H9 (cell line): Measurements from ENCODE around the gene DVL3. TPM values are rescaled to one million over a fixed set of nuclear protein-coding genes. Genes with fewer than 3 reads are reported as not detected.
A peak's percentile ranks its signal among the peaks of the same experiment; 100 is the strongest.

Experiments used
- DNase-seq: peaks from one replicate; pipeline ENCODE4 v3.0.0-alpha.2; 2017
- H2AFZ ChIP-seq: one replicate; pipeline ENCODE4 v1.6.1; 2013; ENCODE audit warnings: mild to moderate bottlenecking, low read length, control low read depth, moderate library complexity
- H2AK5ac ChIP-seq: 2 replicates; pipeline ENCODE4 v1.6.1; 2013; ENCODE audit warnings: low read length, control low read depth, mixed read lengths; ENCODE audit not compliant: insufficient read length
- H2BK120ac ChIP-seq: one replicate; pipeline ENCODE4 v1.6.1; 2013; ENCODE audit warnings: low read depth, mild to moderate bottlenecking, low read length, control low read depth, inconsistent platforms; ENCODE audit not compliant: poor library complexity, severe bottlenecking
- H2BK12ac ChIP-seq: 2 replicates; pipeline ENCODE4 v1.6.1; 2013; ENCODE audit warnings: low read length, control low read depth, mixed read lengths, low read depth; ENCODE audit not compliant: insufficient read length
- H2BK15ac ChIP-seq: 2 replicates; pipeline ENCODE4 v1.6.1; 2013; ENCODE audit warnings: low read depth, low read length, control low read depth
- H2BK20ac ChIP-seq: one replicate; pipeline ENCODE4 v1.6.1; 2013; ENCODE audit warnings: low read depth, mild to moderate bottlenecking, low read length, control low read depth, inconsistent platforms; ENCODE audit not compliant: poor library complexity, severe bottlenecking
- H2BK5ac ChIP-seq: 2 replicates; pipeline ENCODE4 v1.6.1; 2013; ENCODE audit warnings: low read length, control low read depth, mixed read lengths; ENCODE audit not compliant: insufficient read length
- H3K14ac ChIP-seq: 2 replicates; pipeline ENCODE4 v1.6.1; 2013; ENCODE audit warnings: low read length, control low read depth; ENCODE audit not compliant: insufficient read depth
- H3K18ac ChIP-seq: 2 replicates; pipeline ENCODE4 v1.6.1; 2013; ENCODE audit warnings: low read depth, mild to moderate bottlenecking, mixed read lengths, low read length, control low read depth; ENCODE audit not compliant: insufficient read length
- H3K23ac ChIP-seq: 2 replicates; pipeline ENCODE4 v1.6.1; 2013; ENCODE audit warnings: low read length, control low read depth, mixed read lengths, low read depth; ENCODE audit not compliant: insufficient read length
- H3K23me2 ChIP-seq: 2 replicates; pipeline ENCODE4 v1.6.1; 2013; ENCODE audit warnings: low read depth, mild to moderate bottlenecking, mixed read lengths, low read length, control low read depth; ENCODE audit not compliant: insufficient read length, poor library complexity, severe bottlenecking
- H3K27ac ChIP-seq: 2 replicates; pipeline ENCODE4 v1.5.1; 2013; ENCODE audit warnings: low read length, control low read depth, mixed read lengths, low read depth; ENCODE audit not compliant: insufficient read length
- H3K27me3 ChIP-seq: 2 replicates; pipeline ENCODE4 v1.6.1; 2013; ENCODE audit warnings: low read length, control low read depth, inconsistent platforms; ENCODE audit not compliant: insufficient read depth
- H3K4ac ChIP-seq: 2 replicates; pipeline ENCODE4 v1.6.1; 2013; ENCODE audit warnings: low read depth, mild to moderate bottlenecking, control low read depth, inconsistent platforms, low read length, moderate library complexity
- H3K4me1 ChIP-seq: 2 replicates; pipeline ENCODE4 v1.6.1; 2013; ENCODE audit warnings: low read length, control low read depth, inconsistent platforms; ENCODE audit not compliant: insufficient read depth
- H3K4me2 ChIP-seq: 2 replicates; pipeline ENCODE4 v1.6.1; 2013; ENCODE audit warnings: low read length, control low read depth, mixed read lengths; ENCODE audit not compliant: insufficient read length, insufficient read depth
- H3K56ac ChIP-seq: 2 replicates; pipeline ENCODE4 v1.6.1; 2013; ENCODE audit warnings: low read depth, mild to moderate bottlenecking, mixed read lengths, low read length, control low read depth; ENCODE audit not compliant: insufficient read length
- H3K79me1 ChIP-seq: 2 replicates; pipeline ENCODE4 v1.6.1; 2013; ENCODE audit warnings: low read depth, mild to moderate bottlenecking, moderate library complexity, low read length, control low read depth, inconsistent platforms; ENCODE audit not compliant: insufficient read depth, poor library complexity, severe bottlenecking
- H3K79me2 ChIP-seq: 2 replicates; pipeline ENCODE4 v1.6.1; 2013; ENCODE audit warnings: low read length, control low read depth, inconsistent platforms; ENCODE audit not compliant: insufficient read depth
- H3K9ac ChIP-seq: 2 replicates; pipeline ENCODE4 v1.6.1; 2013; ENCODE audit warnings: low read length, control low read depth, mixed read lengths; ENCODE audit not compliant: insufficient read length; ENCODE audit errors: extremely low read depth
- H3K9me3 ChIP-seq: one replicate; pipeline ENCODE4 v1.6.1; 2013; ENCODE audit warnings: low read depth, low read length, inconsistent platforms; ENCODE audit not compliant: control insufficient read depth
- H3T11ph ChIP-seq: one replicate; pipeline ENCODE4 v1.6.1; 2013; ENCODE audit warnings: mild to moderate bottlenecking, low read length, control low read depth, inconsistent platforms
- H4K20me1 ChIP-seq: one replicate; pipeline ENCODE4 v1.6.1; 2013; ENCODE audit not compliant: control insufficient read depth, insufficient read length, insufficient read depth
- H4K5ac ChIP-seq: 2 replicates; pipeline ENCODE4 v1.6.1; 2013; ENCODE audit warnings: low read depth, mild to moderate bottlenecking, mixed read lengths, low read length, control low read depth; ENCODE audit not compliant: insufficient read length
- H4K8ac ChIP-seq: replicated peaks from 2 replicates; pipeline ENCODE4 v1.6.1; 2013; ENCODE audit warnings: low read length, control low read depth, mixed read lengths, low read depth; ENCODE audit not compliant: insufficient read length
- H4K91ac ChIP-seq: 2 replicates; pipeline ENCODE4 v1.6.1; 2013; ENCODE audit warnings: low read depth, mild to moderate bottlenecking, moderate library complexity, mixed read lengths, low read length, control low read depth; ENCODE audit not compliant: insufficient read length
- H3K27ac Mint-ChIP-seq, 3 experiments: 2 replicates in 2 of 3; 3 replicates in 1 of 3; pipeline ENCODE4 v1.8.0; 2020 to 2021; ENCODE audit warnings: mixed read lengths in 3 of 3, mild to moderate bottlenecking in 1 of 3, moderate library complexity in 1 of 3
- H3K27me3 Mint-ChIP-seq: 2 replicates; pipeline ENCODE4 v1.8.0; 2021; ENCODE audit warnings: low read depth, mild to moderate bottlenecking, moderate library complexity, mixed read lengths
- H3K36me3 Mint-ChIP-seq, 3 experiments: 2 replicates in 2 of 3; 3 replicates in 1 of 3; pipeline ENCODE4 v1.8.0; 2020 to 2021; ENCODE audit warnings: low read depth in 3 of 3, mixed read lengths in 3 of 3; ENCODE audit not compliant: insufficient read depth in 1 of 3
- H3K4me1 Mint-ChIP-seq, 2 experiments: 2 replicates each; pipeline ENCODE4 v1.8.0; 2020; ENCODE audit warnings: mixed read lengths in 2 of 2
- H3K4me3 Mint-ChIP-seq, 2 experiments: 2 replicates in 1 of 2; 3 replicates in 1 of 2; pipeline ENCODE4 v1.8.0; 2020 to 2021; ENCODE audit warnings: mild to moderate bottlenecking in 2 of 2, mixed read lengths in 2 of 2, moderate library complexity in 1 of 2
- H3K9me3 Mint-ChIP-seq, 2 experiments: 2 replicates in 1 of 2; 3 replicates in 1 of 2; pipeline ENCODE4 v1.8.0; 2020; ENCODE audit warnings: mild to moderate bottlenecking in 2 of 2, mixed read lengths in 2 of 2, moderate library complexity in 1 of 2
- WGBS: extraction: QIAGEN DNeasy Blood & Tissue Kit; methylation state at CpG from one replicate; pipeline ENCODE4 v1.1.7; 2013; ENCODE audit warnings: missing lambda C conversion rate, low lambda C conversion rate, mixed read lengths; ENCODE audit not compliant: insufficient read length; ENCODE audit errors: extremely low coverage; 5-methylcytosine and 5-hydroxymethylcytosine counted together
- total RNA-seq: library from RNA; stranded (reverse); gene quantifications from 2 replicates; pipeline ENCODE4 v1.2.1, GENCODE V29; 2021
- TF ChIP-seq, protein P1 (sequence below): fragments of 200-600 bp; sonication (generic); conservative IDR thresholded peaks from 3 replicates; pipeline ENCODE4 v1.8.0; 2021; ENCODE audit warnings: antibody characterized with exemption, mild to moderate bottlenecking

The DVL3 gene
- total RNA-seq, 1 experiment from 2014 or later: 64.7 TPM

DNA sequence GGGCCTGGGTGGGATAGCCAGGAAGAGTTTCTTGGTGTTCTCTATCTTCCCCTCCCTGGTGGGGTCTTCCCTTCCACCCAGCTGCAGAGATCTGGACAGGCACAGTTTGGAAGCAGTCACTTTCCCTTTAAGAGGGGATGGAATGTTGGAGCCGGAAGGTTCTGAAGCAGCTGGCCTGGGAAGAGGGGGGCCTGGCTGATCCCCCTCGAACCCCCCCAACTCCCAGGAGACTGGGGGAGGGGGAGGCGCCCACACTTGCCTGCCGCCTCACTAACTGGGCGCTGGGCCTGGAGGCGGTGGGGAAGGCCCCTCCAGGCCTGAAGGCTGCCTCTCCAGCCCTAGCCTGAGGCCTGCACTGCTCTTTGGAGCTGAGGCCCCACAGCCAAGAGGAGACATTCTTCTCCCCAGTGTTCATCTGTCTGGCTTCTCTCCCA, 1.4 kb downstream of the DVL3 start:
- Histone ChIP-seq H3K56ac (no peak overlapping the region), H3K18ac (no peak overlapping the region), H4K91ac (no peak overlapping the region), H3K79me2 (peaks cover 23% of the 10 kb centered on the region; the same call in 1 of the 2 replicates), H4K5ac (no peak overlapping the region), H3K23ac (no peak overlapping the region), H2BK20ac (no peak overlapping the region), H3K23me2 (peaks cover 6% of the 10 kb centered on the region), H2BK12ac (no peak overlapping the region), H3T11ph (no peak overlapping the region), H2BK120ac (no peak overlapping the region), H3K4ac (no peak overlapping the region), H3K27me3 (no peaks in the 10 kb centered on the region), H3K27ac (no peak overlapping the region), H3K14ac (no peak overlapping the region), H4K8ac (no peak overlapping the region), H2BK5ac (no peak overlapping the region), H3K4me1 (no peaks in the 10 kb centered on the region; the same call in 1 of the 2 replicates), H3K79me1 (peaks cover 3% of the 10 kb centered on the region), H2AK5ac (no peak overlapping the region), H4K20me1 (no peaks in the 10 kb centered on the region), H3K4me2 (peak overlapping the region; percentile 75), H2AFZ (no peak overlapping the region), H3K9ac (peak overlapping the region; percentile 75), H3K9me3 (no peaks in the 10 kb centered on the region), H2BK15ac (no peak overlapping the region)
- TF ChIP-seq, protein P1, sequence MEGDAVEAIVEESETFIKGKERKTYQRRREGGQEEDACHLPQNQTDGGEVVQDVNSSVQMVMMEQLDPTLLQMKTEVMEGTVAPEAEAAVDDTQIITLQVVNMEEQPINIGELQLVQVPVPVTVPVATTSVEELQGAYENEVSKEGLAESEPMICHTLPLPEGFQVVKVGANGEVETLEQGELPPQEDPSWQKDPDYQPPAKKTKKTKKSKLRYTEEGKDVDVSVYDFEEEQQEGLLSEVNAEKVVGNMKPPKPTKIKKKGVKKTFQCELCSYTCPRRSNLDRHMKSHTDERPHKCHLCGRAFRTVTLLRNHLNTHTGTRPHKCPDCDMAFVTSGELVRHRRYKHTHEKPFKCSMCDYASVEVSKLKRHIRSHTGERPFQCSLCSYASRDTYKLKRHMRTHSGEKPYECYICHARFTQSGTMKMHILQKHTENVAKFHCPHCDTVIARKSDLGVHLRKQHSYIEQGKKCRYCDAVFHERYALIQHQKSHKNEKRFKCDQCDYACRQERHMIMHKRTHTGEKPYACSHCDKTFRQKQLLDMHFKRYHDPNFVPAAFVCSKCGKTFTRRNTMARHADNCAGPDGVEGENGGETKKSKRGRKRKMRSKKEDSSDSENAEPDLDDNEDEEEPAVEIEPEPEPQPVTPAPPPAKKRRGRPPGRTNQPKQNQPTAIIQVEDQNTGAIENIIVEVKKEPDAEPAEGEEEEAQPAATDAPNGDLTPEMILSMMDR: no peak
- no peaks in the 10 kb centered on the region for H3K27me3 Mint-ChIP-seq
- WGBS: no CpG with 5 or more reads among the region's 6 CpGs
- peak; percentile 41 for DNase-seq
- H3K36me3 Mint-ChIP-seq: peaks cover 4 to 12% (median 4%) of the 10 kb centered on the region in 3 experiments; a peak in 6 of 7 replicates
- H3K9me3 Mint-ChIP-seq: no peaks in the 10 kb centered on the region; a peak in 1 of 5 replicates
- peak overlapping the region; percentile 93 to 99 for H3K4me3 Mint-ChIP-seq
- H3K27ac Mint-ChIP-seq: peak overlapping the region; percentile 91 to 96 (median 93); a peak in 5 of 7 replicates
- H3K4me1 Mint-ChIP-seq: peaks cover 11 to 21% of the 10 kb centered on the region in 2 experiments
